Smooth muscle cell (in vitro differentiated cells): ENCODE results near the gene ACSL3. TPM values are rescaled to one million over a fixed set of nuclear protein-coding genes. Genes with fewer than 3 reads are reported as not detected.
"Not testable (repeated sequence)": the region's sequence is repeated elsewhere in the genome, so short reads cannot be mapped to it uniquely, and the experiment has no call there.

Source experiments
- DNase-seq: peaks from one replicate; lab custom pipeline; 2025; ENCODE audit not compliant: unreplicated experiment; lab: John Stamatoyannopoulos, UW
- H2AFZ ChIP-seq: fragments of 200-600 bp; sonication (generic); 2 replicates; pipeline ENCODE4 v1.6.0; 2016; ENCODE audit warnings: antibody characterized with exemption, low read depth, mild to moderate bottlenecking
- H3F3A ChIP-seq: fragments of 200-600 bp; sonication (generic); 2 replicates; pipeline ENCODE4 v1.6.0; 2017; ENCODE audit warnings: antibody characterized with exemption, low read depth
- H3K27ac ChIP-seq: fragments of 200-600 bp; sonication (generic); 2 replicates; pipeline ENCODE4 v1.5.1; 2016; ENCODE audit warnings: low read depth, mild to moderate bottlenecking
- H3K27me3 ChIP-seq: fragments of 200-600 bp; sonication (generic); 2 replicates; pipeline ENCODE4 v1.6.1; 2016; ENCODE audit warnings: low read depth, mild to moderate bottlenecking
- H3K36me3 ChIP-seq: fragments of 200-600 bp; sonication (generic); 2 replicates; pipeline ENCODE4 v1.5.1; 2016; ENCODE audit warnings: low read depth
- H3K4me1 ChIP-seq: fragments of 200-600 bp; sonication (generic); 2 replicates; pipeline ENCODE4 v1.5.1; 2016; ENCODE audit warnings: low read depth
- H3K4me2 ChIP-seq: fragments of 200-600 bp; sonication (generic); 2 replicates; pipeline ENCODE4 v1.6.0; 2016; ENCODE audit warnings: mild to moderate bottlenecking
- H3K4me3 ChIP-seq: fragments of 200-600 bp; sonication (generic); 2 replicates; pipeline ENCODE4 v1.5.1; 2016; ENCODE audit warnings: mild to moderate bottlenecking
- H3K79me2 ChIP-seq: fragments of 200-600 bp; sonication (generic); 2 replicates; pipeline ENCODE4 v1.6.0; 2016; ENCODE audit warnings: low read depth, mild to moderate bottlenecking
- H3K9ac ChIP-seq: fragments of 200-600 bp; sonication (generic); 2 replicates; pipeline ENCODE4 v1.6.0; 2016; ENCODE audit warnings: low read depth
- H3K9me3 ChIP-seq: fragments of 200-600 bp; sonication (generic); replicated peaks from 2 replicates; pipeline ENCODE4 v1.5.1; 2016; ENCODE audit warnings: low read depth
- H4K20me1 ChIP-seq: fragments of 200-600 bp; sonication (generic); 2 replicates; pipeline ENCODE4 v1.6.0; 2016; ENCODE audit warnings: low read depth
- CTCF ChIP-seq: fragments of 200-600 bp; sonication (generic); IDR thresholded peaks from 2 replicates; pipeline ENCODE4 v1.5.1; 2017; ENCODE audit warnings: borderline replicate concordance, mild to moderate bottlenecking, antibody characterized with exemption; ENCODE audit not compliant: insufficient read depth, poor library complexity, severe bottlenecking
- WGBS: methylation state at CpG from one replicate; pipeline ENCODE4 v1.1.7; 2016; ENCODE audit warnings: low lambda C conversion rate; 5-methylcytosine and 5-hydroxymethylcytosine counted together
- polyA plus RNA-seq: library from polyadenylated mRNA; unstranded; fragments of >200 nt; fragmentation: Nextera tagmentation; extraction: Ambion mirVana; gene quantifications from 2 replicates; pipeline ENCODE4 v1.2.1, GENCODE V29; 2016
- total RNA-seq: library from RNA; depleted of rRNA; stranded (reverse); fragments of >200 nt; gene quantifications from 2 replicates; pipeline ENCODE4 v1.2.3, GENCODE V29; 2014

ACSL3 gene
- total and polyA plus RNA-seq, 2 experiments from 2014 or later, result 111 to 183 TPM

- H3K4me3 ChIP-seq, result no peak overlapping the region
- no peaks in the 10 kb centered on the region for H3K9me3 ChIP-seq
- H4K20me1 ChIP-seq, result no peaks in the 10 kb centered on the region
- H3K4me2 ChIP-seq, result no peak overlapping the region
- H3K79me2 ChIP-seq, result no peaks in the 10 kb centered on the region
- TF ChIP-seq CTCF, result no peak
- no peak overlapping the region for H3K27ac ChIP-seq
- WGBS, result 93% methylated on average over 3 of the region's 3 CpGs
- no peaks in the 10 kb centered on the region for H3K36me3 ChIP-seq
- no peak for DNase-seq
- no peak overlapping the region for H3K9ac ChIP-seq
- no peaks in the 10 kb centered on the region for H3K27me3 ChIP-seq
- H3K4me1 ChIP-seq, result no peaks in the 10 kb centered on the region
- peaks cover 5% of the 10 kb centered on the region for H3F3A ChIP-seq
- H2AFZ ChIP-seq, result no peak overlapping the region
Observed at GRCh38 chr2:222840060-222840802, 20.6 kb upstream of the ACSL3 start.

- no peak for DNase-seq
- Histone ChIP-seq H3K79me2 (no peaks in the 10 kb centered on the region), H4K20me1 (no peaks in the 10 kb centered on the region), H3K27ac (peak overlapping the region; percentile 48), H3K27me3 (no peaks in the 10 kb centered on the region), H3K4me1 (no peaks in the 10 kb centered on the region), H3K36me3 (no peaks in the 10 kb centered on the region), H3K9ac (no peak overlapping the region), H2AFZ (peak overlapping the region; percentile 68), H3K9me3 (no peaks in the 10 kb centered on the region), H3F3A (peaks cover 5% of the 10 kb centered on the region), H3K4me2 (no peak overlapping the region), H3K4me3 (no peak overlapping the region)
- WGBS, result 80% methylated on average over 3 of the region's 3 CpGs
- no peak for TF ChIP-seq CTCF
Observed at GRCh38 chr2:222842491-222843174, 18.2 kb upstream of the ACSL3 start.

GRCh38 chr2:222844323-222844722, 16.5 kb upstream of the ACSL3 start:
- H3K4me3 ChIP-seq, result no peak overlapping the region
- no peaks in the 10 kb centered on the region for H3K79me2 ChIP-seq
- TF ChIP-seq CTCF, result no peak
- peak overlapping the region; percentile 74 for H3K4me2 ChIP-seq
- DNase-seq, result no peak
- no peaks in the 10 kb centered on the region for H3K4me1 ChIP-seq
- no peaks in the 10 kb centered on the region for H3K27me3 ChIP-seq
- no peak overlapping the region for H3K9ac ChIP-seq
- peaks cover 5% of the 10 kb centered on the region for H3F3A ChIP-seq
- no peaks in the 10 kb centered on the region for H4K20me1 ChIP-seq
- 1% methylated on average over 6 of the region's 6 CpGs for WGBS
- H3K36me3 ChIP-seq, result no peaks in the 10 kb centered on the region
- no peaks in the 10 kb centered on the region for H3K9me3 ChIP-seq
- H3K27ac ChIP-seq, result peak overlapping the region; percentile 77
- H2AFZ ChIP-seq, result peak overlapping the region; percentile 83

- H2AFZ ChIP-seq, H4K20me1 ChIP-seq, DNase-seq, H3K4me1 ChIP-seq, H3K27me3 ChIP-seq, H3K27ac ChIP-seq, H3K79me2 ChIP-seq, H3K4me2 ChIP-seq, H3K36me3 ChIP-seq, H3K9me3 ChIP-seq, H3K4me3 ChIP-seq, H3K9ac ChIP-seq, H3F3A ChIP-seq: not testable (repeated sequence)
- WGBS, result 93% methylated on average over 3 of the region's 3 CpGs
Observed at GRCh38 chr2:222845314-222845713, 15.5 kb upstream of the ACSL3 start.
